HG02973 (cell line): ENCODE results near the gene ZNF593.

ENCODE experiments used
- ATAC-seq: cut with Tn5 transposase; IDR thresholded peaks from one replicate; pipeline ENCODE4 v1.9.1; 2021; ENCODE audit warnings: moderate library complexity; ENCODE audit not compliant: unreplicated experiment

Gene ZNF593

GRCh38 chr1:26168410-26169197, 1.1 kb upstream of the ZNF593 start, which contains the start of gene C1orf232:
Gene C1orf232, minus strand, starts transcription at chr1:26168963. Its CDS starts 464 bp downstream, at chr1:26168499.
- ATAC-seq = no peak

GRCh38 chr1:26169198-26169554, 532 bp upstream of the ZNF593 start:
- no peak for ATAC-seq

GRCh38 chr1:26170472-26170821, 739 bp downstream of the ZNF593 start:
- no peak for ATAC-seq

- no peak for ATAC-seq
Observed at GRCh38 chr1:26171084-26172072, 1.7 kb downstream of the ZNF593 start, which contains the start of gene ZNF593OS. Gene ZNF593OS, minus strand, starts transcription at chr1:26171832. Its CDS starts 171 bp downstream, at chr1:26171661.

GRCh38 chr1:26175346-26175745, 5.6 kb downstream of the ZNF593 start:
- no peak for ATAC-seq

DNA sequence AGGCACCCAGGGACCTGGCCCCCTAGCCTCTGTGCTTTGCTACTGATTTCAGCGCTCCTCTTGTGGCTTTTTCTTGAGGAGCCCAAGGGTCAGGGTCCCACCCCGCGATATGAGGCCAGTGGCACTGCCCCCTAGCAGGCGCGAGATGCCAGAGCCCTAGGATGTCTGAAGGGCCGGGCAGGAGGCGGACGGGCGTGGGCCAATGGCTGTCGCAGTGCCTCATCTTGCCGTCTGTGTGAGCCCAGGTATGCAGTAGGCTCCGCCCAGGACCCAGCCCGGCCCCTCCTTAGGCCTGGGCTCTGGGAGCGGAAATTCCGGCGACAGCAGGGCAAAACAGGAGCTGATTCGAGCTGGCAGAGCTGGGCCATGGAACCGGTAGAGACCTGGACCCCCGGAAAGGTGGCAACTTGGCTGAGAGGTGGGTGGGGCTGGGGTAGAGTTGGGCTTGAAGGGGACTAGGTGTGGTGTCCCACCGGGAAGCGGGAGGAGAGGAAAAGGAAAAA, 7.5 kb downstream of the ZNF593 start, which contains the start of gene CNKSR1:
Gene CNKSR1, plus strand, starts transcription at position 310 of the 503 bp plus-strand sequence. Its CDS starts 57 bp downstream, at position 367.
- ATAC-seq = no peak

DNA sequence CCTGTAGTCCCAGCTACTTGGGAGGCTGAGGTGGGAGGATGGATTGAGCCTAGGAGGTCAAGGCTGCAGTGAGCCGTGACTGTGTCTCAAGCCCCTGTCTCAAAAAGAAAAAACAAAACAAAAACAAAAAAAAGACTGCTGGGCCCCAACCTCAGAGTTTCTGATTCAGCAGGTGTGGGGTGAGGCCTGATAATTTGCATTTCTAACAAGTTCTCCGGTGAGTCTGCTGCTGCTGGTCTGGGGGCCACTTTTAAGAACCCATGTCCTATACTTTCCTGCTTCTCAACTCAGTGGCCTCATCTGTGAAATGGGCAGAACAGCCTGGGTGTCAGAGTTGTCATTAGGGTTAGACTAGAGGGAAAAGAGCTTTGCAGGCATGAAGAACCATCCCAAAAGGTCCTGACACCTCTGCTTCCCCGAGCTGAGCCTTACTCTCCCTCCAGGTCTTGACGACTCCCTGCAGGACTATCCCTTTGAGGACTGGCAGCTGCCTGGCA, 10.3 kb downstream of the ZNF593 start:
- ATAC-seq = no peak

DNA sequence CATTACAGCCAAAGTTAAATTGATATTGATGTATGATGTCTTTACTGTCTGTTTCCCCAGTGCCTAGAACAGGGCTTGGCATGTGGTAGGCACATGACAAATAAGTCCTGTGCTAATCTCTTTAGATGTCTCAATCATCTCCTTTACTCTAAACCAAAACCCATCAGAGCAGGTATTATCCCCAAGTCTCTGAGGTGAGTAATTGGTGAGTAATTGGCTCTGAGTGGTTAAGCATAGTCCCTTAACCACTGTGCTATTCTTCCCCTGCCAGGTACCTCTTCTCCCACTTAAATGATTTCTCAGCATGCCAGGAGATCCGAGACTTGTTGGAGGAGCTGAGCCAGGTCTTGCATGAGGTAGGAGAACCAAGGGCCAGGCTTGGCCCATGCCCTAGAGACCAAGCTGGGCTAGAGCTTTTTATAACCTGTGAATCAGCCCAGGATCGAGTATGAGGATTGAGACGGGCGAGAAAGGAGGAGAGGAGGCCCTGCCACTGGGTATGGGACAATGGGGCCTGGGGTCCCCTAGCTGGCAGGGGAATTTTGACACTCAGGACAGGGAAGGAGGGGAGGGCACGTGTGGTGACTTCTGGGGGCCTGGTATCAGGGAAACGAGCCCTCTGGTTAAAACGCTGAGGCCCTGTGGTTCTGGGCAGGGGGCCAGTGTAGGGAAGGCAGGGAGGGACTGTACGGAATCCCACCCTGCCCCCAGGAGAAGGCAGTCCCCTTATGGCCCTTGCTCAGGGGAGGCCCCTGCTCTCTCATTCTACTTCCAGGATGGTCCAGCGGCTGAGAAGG, 12.1 kb downstream of the ZNF593 start:
- no peak for ATAC-seq

DNA sequence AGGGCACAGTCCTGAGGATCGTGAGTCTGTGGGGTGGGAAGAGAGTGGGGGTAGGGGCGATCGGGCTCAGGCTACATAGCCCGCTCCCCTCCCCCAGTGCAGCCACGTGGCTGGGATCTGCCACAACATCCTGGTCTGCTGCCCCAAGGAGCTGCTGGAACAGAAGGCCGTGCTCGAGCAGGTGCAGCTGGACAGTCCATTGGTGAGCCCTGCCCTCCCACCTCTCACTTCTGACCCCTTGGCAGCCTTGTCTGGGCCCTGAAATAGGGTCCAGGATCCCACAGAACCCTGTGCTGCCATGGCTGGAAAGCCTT, 12.6 kb downstream of the ZNF593 start:
- ATAC-seq = no peak

DNA sequence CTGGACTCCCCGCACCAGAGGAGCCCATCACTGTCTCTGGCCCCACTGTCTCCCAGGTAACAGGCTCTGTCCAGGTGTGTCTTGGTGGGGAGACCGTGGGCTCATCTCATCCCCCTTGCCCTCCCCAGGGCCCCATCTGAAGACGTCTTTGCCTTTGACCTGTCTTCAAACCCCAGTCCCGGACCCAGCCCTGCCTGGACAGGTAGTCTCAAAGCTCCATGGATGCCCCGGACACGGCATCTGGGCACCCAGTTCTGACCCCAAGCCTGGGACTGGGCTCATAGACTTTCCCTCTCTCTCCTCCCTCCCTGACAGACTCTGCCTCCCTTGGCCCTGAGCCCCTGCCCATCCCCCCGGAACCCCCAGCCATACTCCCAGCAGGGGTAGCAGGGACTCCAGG, 14.4 kb downstream of the ZNF593 start:
- no peak for ATAC-seq

DNA sequence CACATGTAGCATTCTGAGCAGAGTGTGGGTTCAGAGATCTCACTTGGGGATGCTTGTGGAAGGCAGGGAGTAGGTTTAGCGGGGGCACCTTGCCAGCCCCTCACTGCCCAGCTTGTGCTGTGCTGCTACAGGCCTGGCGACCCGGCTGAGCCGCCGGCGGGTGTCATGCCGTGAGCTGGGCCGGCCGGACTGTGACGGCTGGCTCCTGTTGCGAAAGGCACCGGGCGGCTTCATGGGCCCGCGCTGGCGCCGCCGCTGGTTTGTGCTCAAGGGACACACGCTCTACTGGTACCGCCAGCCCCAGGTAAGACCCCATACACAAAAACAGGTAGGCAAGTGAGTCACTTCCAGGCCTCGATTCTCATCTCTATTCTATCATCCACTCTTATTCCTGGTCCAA, 15.2 kb downstream of the ZNF593 start:
- ATAC-seq = no peak

DNA sequence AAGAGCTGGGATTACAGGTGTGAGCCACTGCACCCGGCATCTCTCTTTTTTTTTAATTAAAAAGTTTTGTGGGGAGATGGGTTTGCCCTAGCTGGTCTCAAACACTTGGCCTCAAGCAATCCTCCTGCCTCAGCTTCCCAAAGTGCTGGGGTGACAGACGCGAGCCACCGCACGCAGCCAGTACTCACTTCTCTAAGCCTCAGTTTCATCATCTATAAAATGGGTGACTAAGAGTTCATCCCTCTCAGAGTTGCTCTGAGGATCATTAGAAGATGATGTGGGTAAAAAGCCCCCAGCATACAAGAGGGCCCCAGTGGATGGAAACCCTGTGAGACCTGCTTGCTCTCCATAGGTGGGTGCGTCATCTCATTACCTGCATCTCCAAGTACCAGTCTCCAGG, 18.2 kb downstream of the ZNF593 start:
- ATAC-seq = no peak

- no peak for ATAC-seq
Observed at GRCh38 chr1:26188477-26188876, 18.8 kb downstream of the ZNF593 start.

DNA sequence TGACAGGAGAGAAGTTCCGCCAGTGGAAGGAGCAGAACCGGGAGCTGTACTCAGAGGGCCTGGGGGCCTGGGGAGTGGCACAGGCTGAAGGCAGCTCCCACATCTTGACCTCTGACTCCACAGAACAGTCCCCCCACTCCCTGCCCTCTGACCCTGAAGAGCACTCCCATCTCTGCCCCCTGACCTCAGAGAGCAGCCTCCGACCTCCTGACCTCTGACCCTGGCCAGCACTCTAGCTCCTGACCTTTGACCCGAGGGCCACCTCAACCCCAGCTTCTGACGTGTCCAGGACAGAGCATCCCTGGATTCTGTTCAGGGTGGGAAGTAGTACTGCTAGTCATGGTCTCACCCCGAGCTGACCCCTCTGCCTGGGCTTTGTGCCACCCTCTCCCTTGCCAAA, 19.6 kb downstream of the ZNF593 start:
- ATAC-seq = no peak

DNA sequence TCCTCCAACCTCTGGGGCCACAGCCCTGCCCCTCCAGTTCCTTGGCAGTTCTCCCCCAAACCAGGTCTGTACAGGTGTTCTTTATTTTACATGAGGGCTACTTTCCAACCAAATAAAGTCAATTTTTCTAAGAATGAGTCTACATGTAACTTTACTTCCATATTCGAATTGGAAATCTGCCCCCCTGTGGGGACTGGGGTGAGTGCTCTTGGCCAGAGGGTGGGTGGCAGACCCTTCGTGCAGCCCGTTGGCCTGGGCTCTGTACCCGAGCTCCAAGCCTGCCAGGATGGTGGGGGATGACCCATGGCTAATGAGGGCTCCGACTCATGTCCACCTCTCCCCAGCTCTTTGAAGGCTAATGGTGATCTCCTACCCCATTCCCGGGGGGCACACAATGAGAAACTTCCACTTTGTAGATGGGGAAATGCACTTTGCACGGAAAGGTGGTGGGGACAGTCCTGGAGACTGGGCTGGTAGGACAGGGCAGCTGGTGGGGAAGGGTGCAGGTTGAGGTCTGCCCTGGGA, 20.1 kb downstream of the ZNF593 start:
- ATAC-seq = no peak

DNA sequence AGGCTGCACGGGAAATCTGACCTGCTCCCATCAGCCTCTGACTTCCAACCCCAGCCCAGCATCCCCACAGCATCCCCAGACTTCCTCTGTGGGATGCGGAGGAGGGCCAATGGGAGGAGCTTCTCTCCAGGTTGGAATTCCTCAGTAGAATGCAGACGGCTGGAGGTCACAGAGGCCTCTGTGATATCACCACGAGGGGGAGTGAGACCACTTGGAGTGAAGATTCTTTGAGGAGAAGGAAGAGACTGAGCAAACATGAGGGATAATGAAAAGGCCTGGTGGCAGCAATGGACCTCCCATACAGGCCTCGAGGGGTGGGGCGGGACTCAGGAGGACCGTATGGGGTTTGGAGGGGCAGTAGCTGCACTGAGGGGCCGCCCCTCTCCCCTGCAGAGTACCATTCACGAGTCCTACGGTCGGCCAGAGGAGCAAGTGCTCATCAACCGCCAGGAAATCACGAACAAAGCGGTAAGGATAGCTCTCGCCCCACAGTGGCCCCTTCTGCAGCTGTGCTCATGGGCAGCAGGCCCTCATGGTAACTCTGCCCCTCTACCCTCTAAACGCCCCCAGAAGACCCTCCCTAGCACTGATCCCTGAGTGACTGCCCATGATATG, 20.8 kb downstream of the ZNF593 start, which contains the start of gene CATSPER4:
Gene CATSPER4, plus strand, starts transcription at position 230 of the 615 bp plus-strand sequence. Its CDS starts 26 bp downstream, at position 256.
- no peak for ATAC-seq

- no peak for ATAC-seq
Observed at GRCh38 chr1:26191739-26192138, 22.0 kb downstream of the ZNF593 start.

- ATAC-seq = no peak
Observed at GRCh38 chr1:26195805-26196204, 26.1 kb downstream of the ZNF593 start.

- no peak for ATAC-seq
Observed at GRCh38 chr1:26197301-26197700, 27.6 kb downstream of the ZNF593 start.

GRCh38 chr1:26197813-26198212, 28.1 kb downstream of the ZNF593 start:
- no peak for ATAC-seq
